HepG2 (cell line): Measurements from ENCODE around the gene PHF19. TPM values are rescaled to one million over a fixed set of nuclear protein-coding genes. Genes with fewer than 3 reads are reported as not detected.
A peak's percentile ranks its signal among the peaks of the same experiment; 100 is the strongest.

Experiments used
- ASH2L ChIP-seq: fragments of 300-600, 200-600 bp; sonication (generic); IDR thresholded peaks from 2 replicates; pipeline ENCODE4 v1.7.0; 2017; ENCODE audit warnings: low read depth, mild to moderate bottlenecking, moderate library complexity, mixed read lengths, low read length; ENCODE audit not compliant: insufficient read length
- GABPB1 ChIP-seq: IDR thresholded peaks from 2 replicates; pipeline ENCODE4 v1.6.1; 2016; ENCODE audit warnings: mild to moderate bottlenecking, missing genetic modification reagents, moderate library complexity, missing compliant biosample characterization
- HNRNPL ChIP-seq: fragments of 200-400 bp; formaldehyde crosslinking; IDR thresholded peaks from 2 replicates; pipeline ENCODE4 v1.6.1; 2017; ENCODE audit warnings: mild to moderate bottlenecking, low read depth, low read length
- HOXA5 ChIP-seq: sonication (generic); formaldehyde crosslinking; IDR thresholded peaks from 2 replicates; pipeline ENCODE4 v1.4.0; 2020; ENCODE audit warnings: missing genetic modification reagents
- KMT2B ChIP-seq: IDR thresholded peaks from 2 replicates; pipeline ENCODE4 v1.6.1; 2016; ENCODE audit warnings: missing genetic modification reagents, missing compliant biosample characterization
- MYC ChIP-seq: sonication (generic); formaldehyde crosslinking; IDR thresholded peaks from 2 replicates; pipeline ENCODE4 v1.9.0; 2021; ENCODE audit warnings: missing genetic modification reagents, borderline replicate concordance
- REPIN1 ChIP-seq: sonication (generic); formaldehyde crosslinking; IDR thresholded peaks from 2 replicates; pipeline ENCODE4 v1.8.0; 2022; ENCODE audit warnings: missing genetic modification reagents, low read depth, mild to moderate bottlenecking, borderline replicate concordance
- SP140L ChIP-seq: sonication (generic); formaldehyde crosslinking; IDR thresholded peaks from 2 replicates; pipeline ENCODE4 v1.4.0; 2020; ENCODE audit warnings: missing genetic modification reagents, borderline replicate concordance
- SRSF1 ChIP-seq: fragments of 200-400 bp; formaldehyde crosslinking; optimal IDR thresholded peaks from 2 replicates; pipeline ENCODE3; 2017; ENCODE audit warnings: mild to moderate bottlenecking, low read depth, low read length, moderate library complexity
- THAP11 ChIP-seq: IDR thresholded peaks from 2 replicates; pipeline ENCODE4 v1.6.1; 2016; ENCODE audit warnings: missing biosample characterization, missing genetic modification reagents
- YEATS2 ChIP-seq: sonication (generic); formaldehyde crosslinking; IDR thresholded peaks from 2 replicates; pipeline ENCODE4 v1.4.0; 2020; ENCODE audit warnings: missing genetic modification reagents, borderline replicate concordance
- ZBTB21 ChIP-seq: sonication (generic); formaldehyde crosslinking; IDR thresholded peaks from 2 replicates; pipeline ENCODE4 v1.4.0; 2020; ENCODE audit warnings: missing genetic modification reagents
- ZFP36L1 ChIP-seq: sonication (generic); formaldehyde crosslinking; IDR thresholded peaks from 2 replicates; pipeline ENCODE4 v1.8.0; 2022; ENCODE audit warnings: mild to moderate bottlenecking, missing genetic modification reagents, moderate library complexity
- ZNF207 ChIP-seq: fragments of 450-650 bp; IDR thresholded peaks from 2 replicates; pipeline ENCODE4 v1.6.1; 2016; ENCODE audit warnings: antibody characterized with exemption, borderline replicate concordance
- ZNF263 ChIP-seq: sonication (generic); formaldehyde crosslinking; IDR thresholded peaks from 2 replicates; pipeline ENCODE4 v1.4.0; 2020; ENCODE audit warnings: missing genetic modification reagents
- ZNF274 ChIP-seq: sonication (generic); formaldehyde crosslinking; IDR thresholded peaks from 2 replicates; pipeline ENCODE4 v1.5.1; 2020; ENCODE audit warnings: mild to moderate bottlenecking, missing genetic modification reagents
- ZNF672 ChIP-seq: sonication (generic); formaldehyde crosslinking; IDR thresholded peaks from 2 replicates; pipeline ENCODE4 v1.8.1; 2022; ENCODE audit warnings: missing genetic modification reagents
- ZNF878 ChIP-seq: sonication (generic); formaldehyde crosslinking; IDR thresholded peaks from 2 replicates; pipeline ENCODE4 v1.8.1; 2023; ENCODE audit warnings: mild to moderate bottlenecking, missing genetic modification reagents, moderate library complexity
- polyA plus RNA-seq, 8 experiments: library from polyadenylated mRNA; depleted of rRNA in 3 of 8; stranded (reverse) in 7 of 8; unstranded in 1 of 8; fragments of >200 nt; fragmentation: Illumina TruSeq in 4 of 8; extraction: Trizol in 4 of 8; gene quantifications; 2 replicates each; pipeline versions ENCODE4 v1.2.1 to v1.2.3, GENCODE V29; 2011 to 2016; ENCODE audit warnings: low read depth in 4 of 8, missing spikeins in 1 of 8, mixed read lengths in 1 of 8; ENCODE audit not compliant: insufficient read depth in 1 of 8
- total RNA-seq, 5 experiments: library from RNA; depleted of rRNA; stranded (reverse); fragments of >200 nt; fragmentation: Illumina TruSeq; extraction: Trizol; gene quantifications; 2 replicates each; pipeline ENCODE4 v1.2.3, GENCODE V29; 2016; ENCODE audit warnings: low read depth in 1 of 5
- TF ChIP-seq, protein P1 (sequence below): sonication (generic); formaldehyde crosslinking; conservative IDR thresholded peaks from 2 replicates; pipeline ENCODE4 v1.4.0; 2020; ENCODE audit warnings: mild to moderate bottlenecking, missing genetic modification reagents, moderate library complexity
- TF ChIP-seq, protein P2 (sequence below): sonication (generic); formaldehyde crosslinking; IDR thresholded peaks from 2 replicates; pipeline ENCODE4 v1.8.1; 2022; ENCODE audit warnings: low read depth, mild to moderate bottlenecking, missing genetic modification reagents
- TF ChIP-seq, protein P3 (sequence below): sonication (generic); formaldehyde crosslinking; IDR thresholded peaks from 2 replicates; pipeline ENCODE4 v1.8.0; 2022; ENCODE audit warnings: mild to moderate bottlenecking, missing genetic modification reagents; ENCODE audit not compliant: insufficient replicate concordance

The PHF19 gene
- total and polyA plus RNA-seq, 2 of the 13 experiments (the other 11 are each of a cell fraction or from before 2014, with no cell fraction given): 29.7 to 41.3 TPM

DNA sequence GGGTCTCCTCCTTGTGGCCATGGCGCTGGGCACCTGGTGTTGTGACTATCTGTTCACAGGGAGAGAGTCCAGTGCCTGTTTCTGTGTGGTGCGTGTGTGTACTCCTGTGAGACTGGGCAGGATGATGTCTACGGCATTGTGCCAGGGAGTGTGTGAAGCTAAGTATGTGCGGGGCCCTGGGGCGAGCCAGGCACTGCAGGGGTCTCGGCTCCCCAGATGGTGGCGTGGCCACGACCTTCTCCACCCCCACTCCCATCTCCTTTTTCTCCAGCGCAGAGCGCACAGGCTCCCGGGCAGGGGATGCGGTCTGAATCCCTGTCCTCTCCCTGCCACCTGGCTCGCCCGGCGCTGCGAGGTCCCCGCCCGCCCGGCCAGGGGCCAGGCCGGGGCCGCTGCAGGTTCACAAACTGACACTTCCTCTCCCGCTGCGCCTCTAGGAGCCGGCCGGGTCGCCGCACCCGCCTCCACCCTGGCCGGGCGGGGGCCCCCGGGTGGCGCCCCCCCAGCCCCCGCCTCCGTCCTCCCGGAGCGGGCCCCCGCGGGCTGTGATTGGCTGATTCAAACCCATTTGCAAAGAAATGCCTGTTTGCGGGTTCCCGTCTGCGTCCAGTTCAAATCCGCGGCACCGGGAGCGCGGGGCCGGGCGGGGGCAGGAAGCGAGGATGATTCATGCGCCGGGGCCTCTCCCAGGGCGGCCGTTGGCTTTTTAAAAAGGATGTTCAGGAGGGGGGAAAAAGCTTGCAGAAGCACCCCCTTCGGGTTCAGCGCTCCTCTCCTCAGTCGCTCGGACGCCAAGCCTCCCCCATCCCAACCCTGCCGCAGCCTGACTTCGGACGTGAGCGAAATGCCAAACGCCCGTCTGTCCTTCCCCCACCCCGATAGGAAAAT, 790 bp downstream of the PHF19 start (continued):
- TF ChIP-seq THAP11 (CRISPR knock-in tag): peak; percentile 17; the same call in 1 of the 2 replicates
- TF ChIP-seq ASH2L: peak; percentile 58
- TF ChIP-seq ZNF274 (CRISPR knock-in tag): 0 out of 2 replicates have a peak, but pooled peaks have one; percentile 10
- TF ChIP-seq ZNF263 (CRISPR knock-in tag): peak; percentile 27; the same call in 1 of the 2 replicates
- peak; percentile 33; the same call in 1 of the 2 replicates for TF ChIP-seq REPIN1
- TF ChIP-seq GABPB1 (CRISPR knock-in tag): peak; percentile 70
- TF ChIP-seq ZFP36L1 (CRISPR knock-in tag): peak; percentile 85; the same call in 1 of the 2 replicates
- 0 out of 2 replicates have a peak, but pooled peaks have one; percentile 29 for TF ChIP-seq HNRNPL
- TF ChIP-seq ZNF207: no peak
- TF ChIP-seq, protein P1, sequence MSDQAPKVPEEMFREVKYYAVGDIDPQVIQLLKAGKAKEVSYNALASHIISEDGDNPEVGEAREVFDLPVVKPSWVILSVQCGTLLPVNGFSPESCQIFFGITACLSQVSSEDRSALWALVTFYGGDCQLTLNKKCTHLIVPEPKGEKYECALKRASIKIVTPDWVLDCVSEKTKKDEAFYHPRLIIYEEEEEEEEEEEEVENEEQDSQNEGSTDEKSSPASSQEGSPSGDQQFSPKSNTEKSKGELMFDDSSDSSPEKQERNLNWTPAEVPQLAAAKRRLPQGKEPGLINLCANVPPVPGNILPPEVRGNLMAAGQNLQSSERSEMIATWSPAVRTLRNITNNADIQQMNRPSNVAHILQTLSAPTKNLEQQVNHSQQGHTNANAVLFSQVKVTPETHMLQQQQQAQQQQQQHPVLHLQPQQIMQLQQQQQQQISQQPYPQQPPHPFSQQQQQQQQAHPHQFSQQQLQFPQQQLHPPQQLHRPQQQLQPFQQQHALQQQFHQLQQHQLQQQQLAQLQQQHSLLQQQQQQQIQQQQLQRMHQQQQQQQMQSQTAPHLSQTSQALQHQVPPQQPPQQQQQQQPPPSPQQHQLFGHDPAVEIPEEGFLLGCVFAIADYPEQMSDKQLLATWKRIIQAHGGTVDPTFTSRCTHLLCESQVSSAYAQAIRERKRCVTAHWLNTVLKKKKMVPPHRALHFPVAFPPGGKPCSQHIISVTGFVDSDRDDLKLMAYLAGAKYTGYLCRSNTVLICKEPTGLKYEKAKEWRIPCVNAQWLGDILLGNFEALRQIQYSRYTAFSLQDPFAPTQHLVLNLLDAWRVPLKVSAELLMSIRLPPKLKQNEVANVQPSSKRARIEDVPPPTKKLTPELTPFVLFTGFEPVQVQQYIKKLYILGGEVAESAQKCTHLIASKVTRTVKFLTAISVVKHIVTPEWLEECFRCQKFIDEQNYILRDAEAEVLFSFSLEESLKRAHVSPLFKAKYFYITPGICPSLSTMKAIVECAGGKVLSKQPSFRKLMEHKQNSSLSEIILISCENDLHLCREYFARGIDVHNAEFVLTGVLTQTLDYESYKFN (CRISPR knock-in tag): peak; percentile 35; the same call in 1 of the 2 replicates
- TF ChIP-seq, protein P2, sequence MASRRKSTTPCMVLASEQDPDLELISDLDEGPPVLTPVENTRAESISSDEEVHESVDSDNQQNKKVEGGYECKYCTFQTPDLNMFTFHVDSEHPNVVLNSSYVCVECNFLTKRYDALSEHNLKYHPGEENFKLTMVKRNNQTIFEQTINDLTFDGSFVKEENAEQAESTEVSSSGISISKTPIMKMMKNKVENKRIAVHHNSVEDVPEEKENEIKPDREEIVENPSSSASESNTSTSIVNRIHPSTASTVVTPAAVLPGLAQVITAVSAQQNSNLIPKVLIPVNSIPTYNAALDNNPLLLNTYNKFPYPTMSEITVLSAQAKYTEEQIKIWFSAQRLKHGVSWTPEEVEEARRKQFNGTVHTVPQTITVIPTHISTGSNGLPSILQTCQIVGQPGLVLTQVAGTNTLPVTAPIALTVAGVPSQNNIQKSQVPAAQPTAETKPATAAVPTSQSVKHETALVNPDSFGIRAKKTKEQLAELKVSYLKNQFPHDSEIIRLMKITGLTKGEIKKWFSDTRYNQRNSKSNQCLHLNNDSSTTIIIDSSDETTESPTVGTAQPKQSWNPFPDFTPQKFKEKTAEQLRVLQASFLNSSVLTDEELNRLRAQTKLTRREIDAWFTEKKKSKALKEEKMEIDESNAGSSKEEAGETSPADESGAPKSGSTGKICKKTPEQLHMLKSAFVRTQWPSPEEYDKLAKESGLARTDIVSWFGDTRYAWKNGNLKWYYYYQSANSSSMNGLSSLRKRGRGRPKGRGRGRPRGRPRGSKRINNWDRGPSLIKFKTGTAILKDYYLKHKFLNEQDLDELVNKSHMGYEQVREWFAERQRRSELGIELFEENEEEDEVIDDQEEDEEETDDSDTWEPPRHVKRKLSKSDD (CRISPR knock-in tag): no peak
- peak; percentile 85; the same call in 1 of the 2 replicates for TF ChIP-seq ZNF878 (CRISPR knock-in tag)
- TF ChIP-seq HOXA5 (CRISPR knock-in tag): peak; percentile 53; the same call in 1 of the 2 replicates
- TF ChIP-seq, protein P3, sequence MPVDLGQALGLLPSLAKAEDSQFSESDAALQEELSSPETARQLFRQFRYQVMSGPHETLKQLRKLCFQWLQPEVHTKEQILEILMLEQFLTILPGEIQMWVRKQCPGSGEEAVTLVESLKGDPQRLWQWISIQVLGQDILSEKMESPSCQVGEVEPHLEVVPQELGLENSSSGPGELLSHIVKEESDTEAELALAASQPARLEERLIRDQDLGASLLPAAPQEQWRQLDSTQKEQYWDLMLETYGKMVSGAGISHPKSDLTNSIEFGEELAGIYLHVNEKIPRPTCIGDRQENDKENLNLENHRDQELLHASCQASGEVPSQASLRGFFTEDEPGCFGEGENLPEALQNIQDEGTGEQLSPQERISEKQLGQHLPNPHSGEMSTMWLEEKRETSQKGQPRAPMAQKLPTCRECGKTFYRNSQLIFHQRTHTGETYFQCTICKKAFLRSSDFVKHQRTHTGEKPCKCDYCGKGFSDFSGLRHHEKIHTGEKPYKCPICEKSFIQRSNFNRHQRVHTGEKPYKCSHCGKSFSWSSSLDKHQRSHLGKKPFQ (CRISPR knock-in tag): no peak
- TF ChIP-seq YEATS2 (CRISPR knock-in tag): peak; percentile 20; the same call in 1 of the 2 replicates
- no peak for TF ChIP-seq SP140L
- no peak for TF ChIP-seq ZBTB21 (CRISPR knock-in tag)
- peak; percentile 64 for TF ChIP-seq MYC (CRISPR knock-in tag)
- 0 out of 2 replicates have a peak, but pooled peaks have one; percentile 9 for TF ChIP-seq KMT2B (CRISPR knock-in tag)
- TF ChIP-seq SRSF1: peak; percentile 97
- TF ChIP-seq ZNF672 (CRISPR knock-in tag): no peak
